GM19023 (cell line): ENCODE results near the gene MPI.
"Not testable (repeated sequence)": the region's sequence is repeated elsewhere in the genome, so short reads cannot be mapped to it uniquely, and the experiment has no call there.

Source experiments
- ATAC-seq: cut with Tn5 transposase; IDR thresholded peaks from one replicate; pipeline ENCODE4 v1.9.1; 2021; ENCODE audit warnings: mild to moderate bottlenecking, moderate library complexity; ENCODE audit not compliant: unreplicated experiment

MPI gene

GRCh38 chr15:74863239-74864056 is 26.4 kb upstream of the MPI start:
- no peak for ATAC-seq

- ATAC-seq: no peak
These were observed 25.5 kb upstream of the MPI start for GRCh38 chr15:74864296-74864695.

DNA sequence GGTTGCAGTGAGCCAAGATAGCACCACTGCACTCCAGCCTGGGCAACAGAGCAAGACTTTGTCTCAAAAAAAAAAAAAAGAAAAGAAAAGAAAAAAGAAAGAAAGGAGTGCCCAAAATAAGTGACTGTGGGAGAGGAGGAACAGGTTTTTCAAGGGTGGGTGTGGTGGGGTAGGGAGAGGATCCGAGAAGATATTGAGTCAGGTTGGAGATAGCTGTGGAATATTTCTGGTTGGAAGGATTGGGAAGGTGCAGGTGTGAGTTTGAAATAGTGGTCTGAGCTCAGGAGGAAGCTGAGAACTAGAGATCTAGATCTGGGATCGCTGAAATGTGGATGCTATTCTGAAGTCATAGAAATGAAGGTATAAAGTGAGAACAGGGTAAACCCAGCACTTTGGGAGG is 24.5 kb upstream of the MPI start:
- ATAC-seq: no peak

GRCh38 chr15:74866090-74866489 is 23.8 kb upstream of the MPI start:
- ATAC-seq: no peak

DNA sequence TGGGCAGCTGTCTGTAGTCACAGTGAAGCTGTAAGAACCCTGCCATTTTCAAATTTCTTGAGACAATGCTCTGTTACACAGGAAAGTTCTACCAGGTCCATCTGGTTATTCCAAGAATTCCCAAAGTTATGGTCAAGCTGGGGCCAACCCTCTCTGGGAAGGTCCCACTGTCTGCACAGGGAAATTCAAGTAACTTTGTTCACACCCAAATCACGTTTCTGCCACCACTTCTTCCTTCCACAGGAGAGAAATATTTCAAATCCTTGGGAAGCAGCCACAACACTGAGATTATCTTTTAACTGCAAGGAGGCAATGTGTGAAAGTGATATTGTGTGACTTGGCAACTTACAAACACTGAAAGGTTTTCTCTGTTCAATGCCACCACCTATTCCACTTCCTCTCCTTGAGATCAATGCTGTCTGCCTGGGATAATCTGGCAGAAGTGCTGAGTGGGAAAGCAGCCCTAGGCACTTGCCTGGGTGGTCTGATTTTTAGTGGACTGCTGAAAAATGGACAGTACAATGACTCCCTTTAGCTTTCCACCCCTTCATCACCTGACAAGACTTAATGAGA is 22.3 kb upstream of the MPI start:
- no peak for ATAC-seq

DNA sequence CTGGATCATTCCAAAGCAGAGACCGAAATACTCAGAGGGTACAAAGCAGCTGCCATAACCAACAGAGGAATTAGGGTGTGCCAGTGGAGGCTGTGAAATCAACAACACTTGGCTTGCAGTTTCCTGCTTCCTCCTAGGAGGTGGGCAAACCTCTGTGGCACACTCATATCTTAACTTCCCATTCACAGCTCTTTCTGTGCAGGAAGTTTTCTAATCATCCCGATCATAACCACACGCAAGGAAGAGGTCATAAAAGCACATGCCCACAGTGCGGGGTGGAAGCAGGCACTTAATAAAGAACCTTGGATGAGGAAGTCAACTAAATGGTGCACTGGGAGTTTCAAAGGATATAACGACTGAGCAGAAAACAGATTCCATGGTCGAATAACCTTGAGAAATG is 21.8 kb upstream of the MPI start:
- ATAC-seq: no peak

GRCh38 chr15:74869372-74869725 is 20.5 kb upstream of the MPI start:
- ATAC-seq: no peak

- ATAC-seq: peak; percentile 47
These were observed 20.0 kb upstream of the MPI start for GRCh38 chr15:74869726-74870407.

DNA sequence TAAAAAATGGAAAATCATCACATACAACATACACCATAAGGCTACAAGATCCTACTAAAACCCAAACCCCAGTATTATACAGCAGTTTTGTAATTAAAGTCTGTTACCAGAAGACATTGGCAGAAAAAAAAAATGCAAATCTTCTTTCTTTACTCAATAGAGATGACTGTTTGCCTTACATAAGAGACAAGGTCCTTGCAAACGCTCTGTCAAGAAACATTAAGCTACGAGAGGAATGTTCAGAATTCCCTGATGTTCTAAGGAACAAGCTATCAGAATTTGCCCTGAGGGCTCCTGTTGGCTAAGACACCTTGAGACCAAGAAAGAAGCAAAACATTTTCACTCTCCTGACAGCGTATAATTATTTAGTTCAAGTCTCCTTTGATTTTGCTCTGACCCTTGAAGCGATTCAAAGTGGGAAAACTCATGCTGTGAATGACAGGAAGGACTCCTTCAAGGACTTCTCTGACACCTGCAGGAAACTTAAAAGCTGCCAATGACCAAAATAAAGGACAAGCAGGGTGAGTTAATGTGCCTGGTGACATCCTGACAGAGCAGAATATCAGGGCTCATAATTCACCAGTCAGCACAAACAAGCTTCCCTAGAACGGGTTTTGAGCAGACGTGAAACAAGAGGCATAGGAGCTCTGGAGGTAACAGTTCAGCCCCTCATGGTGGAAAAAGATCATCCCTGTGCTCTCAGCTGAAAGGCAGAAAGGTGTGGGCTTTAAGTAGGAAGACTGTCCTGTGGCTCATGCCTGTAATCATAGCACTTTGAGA is 19.2 kb upstream of the MPI start:
- no peak for ATAC-seq

- ATAC-seq: no peak
These were observed 17.2 kb upstream of the MPI start for GRCh38 chr15:74872702-74873035.

- ATAC-seq: peak; percentile 76
These were observed 16.6 kb upstream of the MPI start, which contains the start of gene SCAMP2 for GRCh38 chr15:74873036-74873755. SCAMP2 (minus strand) TSS chr15:74873365; CDS start chr15:74873255, 110 bp downstream.

DNA sequence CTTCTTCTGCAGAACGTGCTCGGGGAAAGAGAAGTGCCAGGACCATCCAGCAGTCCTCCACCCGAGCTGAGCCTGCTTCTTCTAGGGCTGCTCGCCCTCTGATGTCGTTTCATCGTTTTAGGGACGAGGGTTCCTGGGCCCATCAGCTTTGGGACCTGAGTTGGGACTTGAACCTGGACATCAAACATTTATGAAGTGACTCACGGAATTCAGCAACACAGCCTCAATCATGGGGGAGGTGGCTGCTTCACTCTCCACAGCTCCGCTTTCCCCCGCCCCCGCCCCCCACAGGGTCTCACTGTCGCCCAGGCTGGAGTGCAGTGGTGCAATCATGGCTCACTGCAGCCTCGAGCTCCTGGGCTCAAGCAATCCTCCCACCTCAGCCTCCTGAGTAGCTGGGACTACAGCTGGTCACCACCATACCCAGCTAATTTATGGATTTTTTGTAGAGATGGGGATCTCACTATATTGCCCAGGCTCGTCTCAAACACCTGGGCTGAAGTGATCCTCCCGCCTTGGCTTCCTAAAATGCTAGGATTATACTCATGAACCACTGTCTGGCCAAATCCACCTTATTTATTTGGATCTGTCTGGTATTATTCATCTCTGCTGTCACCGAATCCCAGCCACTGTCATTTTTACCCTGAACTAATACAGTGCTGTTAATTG is 16.0 kb upstream of the MPI start:
- ATAC-seq: no peak

DNA sequence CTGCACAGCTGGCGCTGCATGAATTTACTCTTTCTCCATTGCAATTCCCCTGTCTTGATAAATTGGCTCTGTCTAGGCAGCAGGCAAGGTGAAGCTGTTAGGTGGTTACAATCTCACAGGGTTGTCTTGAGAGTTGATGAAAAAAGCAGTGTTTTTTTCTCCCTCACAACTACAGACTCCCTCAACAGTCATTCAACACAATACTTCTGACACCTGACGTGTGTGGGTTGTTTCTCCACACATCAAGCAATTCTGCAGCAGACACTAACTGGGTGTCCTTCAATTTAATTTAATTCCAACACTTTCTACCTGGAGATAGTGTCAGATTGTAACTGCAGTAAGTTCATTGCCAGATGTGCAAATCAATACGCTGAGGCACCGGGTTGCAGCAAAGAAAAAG is 11.6 kb upstream of the MPI start:
- ATAC-seq: no peak

DNA sequence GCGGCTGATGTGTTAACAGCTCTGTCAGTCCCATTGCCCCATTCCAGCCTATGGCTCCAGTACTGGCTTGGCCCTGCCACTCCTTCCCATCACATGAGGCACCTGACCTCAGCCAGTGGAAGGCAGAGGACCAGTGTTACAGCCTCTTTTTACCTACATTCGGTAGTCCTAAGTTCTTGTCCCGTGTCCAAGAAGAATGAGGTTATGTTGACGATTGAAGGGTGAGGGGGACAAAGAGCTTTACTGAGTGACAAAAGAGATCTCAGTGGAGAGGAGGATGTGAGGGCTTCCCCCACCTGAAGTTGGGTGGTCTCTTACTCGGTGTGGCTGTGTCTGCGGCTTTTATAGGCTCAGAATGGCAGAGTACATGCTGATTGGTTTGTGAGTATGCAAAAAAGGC is 7.3 kb upstream of the MPI start:
- ATAC-seq: no peak

DNA sequence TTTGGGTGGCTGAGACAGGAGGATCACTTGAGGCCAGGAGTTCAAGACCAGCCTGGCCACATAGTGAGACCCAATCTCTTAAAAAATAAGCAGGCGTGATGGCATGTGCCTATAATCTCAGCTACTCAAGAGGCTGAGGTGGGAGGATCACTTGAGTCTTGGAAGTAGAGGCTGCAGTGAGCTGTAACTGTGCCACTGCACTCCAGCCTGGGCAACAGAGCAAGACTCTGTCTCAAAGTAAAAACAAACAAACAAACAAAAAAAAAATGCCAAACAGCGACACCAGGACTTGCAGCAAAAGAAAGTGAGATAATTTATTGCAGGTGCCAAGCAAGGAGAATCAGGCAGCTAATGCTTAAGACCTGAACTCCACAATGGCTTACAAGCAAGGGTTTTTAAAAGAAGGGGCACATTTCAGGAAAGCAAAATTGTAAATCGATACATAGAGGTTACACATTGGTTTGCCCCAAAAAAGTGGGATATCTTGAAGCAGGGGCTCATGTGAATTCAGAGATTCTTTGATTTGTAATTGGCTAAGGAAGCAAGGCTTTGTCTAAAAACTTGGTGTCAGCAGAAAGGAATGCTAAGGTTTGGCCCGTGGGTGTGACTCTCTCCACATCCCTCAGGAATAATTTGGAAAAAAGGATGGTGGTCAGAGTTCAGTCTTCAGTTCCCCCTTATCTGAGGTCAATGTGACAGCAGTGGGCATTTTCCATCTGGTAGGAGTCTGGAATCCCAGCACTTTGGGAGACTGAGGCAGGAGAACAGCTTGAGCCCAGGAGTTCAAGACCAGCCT is 5.2 kb upstream of the MPI start:
- no peak for ATAC-seq

GRCh38 chr15:74885461-74885860 is 4.4 kb upstream of the MPI start:
- no peak for ATAC-seq

- not testable (repeated sequence) for ATAC-seq
These were observed 2.2 kb upstream of the MPI start for GRCh38 chr15:74887537-74888193.

DNA sequence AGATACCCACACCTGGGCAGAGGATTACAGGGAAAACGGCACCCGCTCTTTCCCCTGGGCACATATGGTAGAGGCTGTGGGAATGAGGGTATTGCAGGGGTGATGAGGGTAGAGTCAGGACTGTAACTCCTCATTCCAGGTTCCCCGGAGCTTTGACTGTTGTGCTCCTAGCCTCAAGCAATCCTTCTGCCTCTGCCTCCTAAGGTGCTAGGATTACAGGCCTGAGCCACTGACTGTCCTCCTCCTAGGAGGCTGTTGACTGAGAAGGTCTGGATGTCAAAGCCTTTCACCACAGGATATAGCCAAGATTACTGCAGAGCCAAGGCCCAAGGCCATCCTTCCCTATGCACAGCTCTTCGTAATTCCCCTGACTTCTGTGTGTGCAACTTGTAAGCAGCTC is 1.1 kb upstream of the MPI start:
- no peak for ATAC-seq

- peak; percentile 25 for ATAC-seq
These were observed 406 bp upstream of the MPI start for GRCh38 chr15:74889390-74889882.
